OCI-LY1 (cell line): ENCODE measurements around the gene PIAS1.
"Not testable (repeated sequence)": the region's sequence is repeated elsewhere in the genome, so short reads cannot be mapped to it uniquely, and the experiment has no call there.

Source experiments
- H2AFZ ChIP-seq: fragments of 200-600 bp; sonication (generic), shearing (Covaris generic); 2 replicates; pipeline ENCODE4 v1.6.0; 2014; ENCODE audit warnings: antibody characterized with exemption, mild to moderate bottlenecking, low read length
- H3F3A ChIP-seq: fragments of 200-600 bp; sonication (generic), shearing (Covaris generic); 2 replicates; pipeline ENCODE4 v1.6.0; 2014; ENCODE audit warnings: mild to moderate bottlenecking, antibody characterized with exemption, low read length, moderate library complexity; ENCODE audit not compliant: insufficient read depth
- H3K27ac ChIP-seq: fragments of 200-600 bp; sonication (generic); 2 replicates; pipeline ENCODE4 v1.5.1; 2014; ENCODE audit warnings: low read length, mixed run types, mild to moderate bottlenecking, low read depth; ENCODE audit not compliant: poor library complexity, severe bottlenecking
- H3K27me3 ChIP-seq: fragments of 200-600 bp; sonication (generic); 2 replicates; pipeline ENCODE4 v1.6.0; 2014; ENCODE audit warnings: antibody characterized with exemption, mild to moderate bottlenecking, low read length, moderate library complexity; ENCODE audit not compliant: insufficient read depth
- H3K36me3 ChIP-seq: fragments of 200-600 bp; sonication (generic); 2 replicates; pipeline ENCODE4 v1.6.1; 2014; ENCODE audit warnings: mild to moderate bottlenecking, antibody characterized with exemption, low read length, moderate library complexity, mixed read lengths; ENCODE audit not compliant: insufficient read depth
- H3K4me1 ChIP-seq: fragments of 200-600 bp; sonication (generic); 2 replicates; pipeline ENCODE4 v1.5.1; 2014; ENCODE audit warnings: mild to moderate bottlenecking, low read length, moderate library complexity; ENCODE audit not compliant: insufficient read depth, severe bottlenecking
- H3K4me2 ChIP-seq: fragments of 200-600 bp; sonication (generic), shearing (Covaris generic); 2 replicates; pipeline ENCODE4 v1.6.1; 2014; ENCODE audit warnings: low read length
- H3K4me3 ChIP-seq: fragments of 200-600 bp; sonication (generic); 2 replicates; pipeline ENCODE4 v1.5.1; 2014; ENCODE audit warnings: low read length, low read depth, mild to moderate bottlenecking, mixed read lengths; ENCODE audit not compliant: poor library complexity, severe bottlenecking
- H3K79me2 ChIP-seq: fragments of 200-600 bp; shearing (Covaris generic); 2 replicates; pipeline ENCODE4 v1.6.1; 2016; ENCODE audit warnings: mixed run types, low read length, mixed read lengths; ENCODE audit not compliant: insufficient read depth
- H3K9ac ChIP-seq: fragments of 200-600 bp; sonication (generic), shearing (Covaris generic); 2 replicates; pipeline ENCODE4 v1.6.1; 2014; ENCODE audit warnings: mild to moderate bottlenecking, low read length, mixed read lengths
- H3K9me2 ChIP-seq: fragments of 200-600 bp; sonication (generic), shearing (Covaris generic); 2 replicates; pipeline ENCODE4 v1.6.1; 2014; ENCODE audit warnings: low read depth, mild to moderate bottlenecking, low read length, mixed read lengths
- H3K9me3 ChIP-seq: fragments of 200-600 bp; shearing (Covaris generic); 2 replicates; pipeline ENCODE4 v1.6.1; 2014; ENCODE audit warnings: low read length, mixed read lengths
- H4K20me1 ChIP-seq: fragments of 200-600 bp; sonication (generic), shearing (Covaris generic); 2 replicates; pipeline ENCODE4 v1.6.0; 2016; ENCODE audit warnings: mild to moderate bottlenecking, low read length; ENCODE audit not compliant: insufficient read depth
- EZH2 ChIP-seq: fragments of 200-600 bp; sonication (generic), shearing (Covaris generic); IDR thresholded peaks from 2 replicates; pipeline ENCODE4 v1.8.0; 2017; ENCODE audit warnings: borderline replicate concordance, mixed run types, mild to moderate bottlenecking, antibody characterized with exemption, low read length, moderate library complexity, mixed read lengths
- TF ChIP-seq, protein P1 (sequence below): fragments of 200-600 bp; sonication (generic), shearing (Covaris generic); IDR thresholded peaks from 2 replicates; pipeline ENCODE4 v1.5.1; 2017; ENCODE audit warnings: mild to moderate bottlenecking, antibody characterized with exemption, low read length, moderate library complexity, mixed read lengths

The PIAS1 gene

DNA sequence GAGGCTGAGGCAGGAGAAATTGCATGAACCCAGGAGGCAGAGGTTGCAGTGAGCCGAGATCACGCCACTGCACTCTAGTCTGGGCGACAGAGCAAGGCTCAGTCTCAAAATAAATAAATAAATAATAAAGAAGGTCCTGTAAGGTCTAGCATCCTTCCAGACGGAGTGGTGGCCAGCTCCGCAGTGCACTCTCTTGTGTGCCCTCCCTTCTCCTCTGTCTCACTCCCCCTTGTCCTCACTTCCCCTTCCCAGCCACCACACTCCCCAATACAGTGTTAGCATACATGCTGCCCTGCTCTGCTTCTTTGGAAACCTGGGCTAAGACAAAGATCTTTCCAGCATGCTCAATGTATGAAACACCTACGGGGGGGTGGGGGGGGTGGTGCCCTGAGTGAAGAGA lies 178.8 kb downstream of the PIAS1 start:
- Histone ChIP-seq H3K4me1 (peaks cover 14% of the 10 kb centered on the region), H3K4me3 (no peak overlapping the region), H3K27ac (no peak overlapping the region), H3K9me3 (no peaks in the 10 kb centered on the region), H3K36me3 (no peaks in the 10 kb centered on the region; the same call in 1 of the 2 replicates), H3K9me2 (no peaks in the 10 kb centered on the region), H2AFZ (no peak overlapping the region), H4K20me1 (no peaks in the 10 kb centered on the region), H3K9ac (no peak overlapping the region), H3K4me2 (no peak overlapping the region), H3K27me3 (no peaks in the 10 kb centered on the region), H3K79me2 (peaks cover 10% of the 10 kb centered on the region; the same call in 1 of the 2 replicates), H3F3A (no peaks in the 10 kb centered on the region)
- TF ChIP-seq, protein P1, sequence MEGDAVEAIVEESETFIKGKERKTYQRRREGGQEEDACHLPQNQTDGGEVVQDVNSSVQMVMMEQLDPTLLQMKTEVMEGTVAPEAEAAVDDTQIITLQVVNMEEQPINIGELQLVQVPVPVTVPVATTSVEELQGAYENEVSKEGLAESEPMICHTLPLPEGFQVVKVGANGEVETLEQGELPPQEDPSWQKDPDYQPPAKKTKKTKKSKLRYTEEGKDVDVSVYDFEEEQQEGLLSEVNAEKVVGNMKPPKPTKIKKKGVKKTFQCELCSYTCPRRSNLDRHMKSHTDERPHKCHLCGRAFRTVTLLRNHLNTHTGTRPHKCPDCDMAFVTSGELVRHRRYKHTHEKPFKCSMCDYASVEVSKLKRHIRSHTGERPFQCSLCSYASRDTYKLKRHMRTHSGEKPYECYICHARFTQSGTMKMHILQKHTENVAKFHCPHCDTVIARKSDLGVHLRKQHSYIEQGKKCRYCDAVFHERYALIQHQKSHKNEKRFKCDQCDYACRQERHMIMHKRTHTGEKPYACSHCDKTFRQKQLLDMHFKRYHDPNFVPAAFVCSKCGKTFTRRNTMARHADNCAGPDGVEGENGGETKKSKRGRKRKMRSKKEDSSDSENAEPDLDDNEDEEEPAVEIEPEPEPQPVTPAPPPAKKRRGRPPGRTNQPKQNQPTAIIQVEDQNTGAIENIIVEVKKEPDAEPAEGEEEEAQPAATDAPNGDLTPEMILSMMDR: no peak
- TF ChIP-seq EZH2: no peak

DNA sequence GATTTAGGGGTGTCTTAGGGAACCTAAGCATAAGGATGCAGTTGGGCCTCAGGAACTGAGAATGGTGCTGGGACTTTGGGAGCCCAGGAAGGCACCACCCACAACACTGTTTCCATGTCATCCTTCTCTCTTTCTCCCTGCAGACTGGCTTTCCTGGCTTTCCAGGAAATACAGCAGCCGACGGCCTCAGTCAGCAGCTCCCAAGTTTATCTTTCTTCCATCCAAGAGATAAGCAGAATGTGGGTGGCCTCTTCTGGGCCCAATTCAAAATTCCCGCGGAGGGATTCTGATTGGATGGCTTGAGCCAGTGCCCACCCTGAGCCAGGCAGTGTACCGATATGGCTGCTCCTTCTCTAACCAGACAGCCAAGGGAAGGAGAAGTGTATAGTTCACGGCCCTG lies 179.9 kb downstream of the PIAS1 start:
- H3K9me2 ChIP-seq: no peaks in the 10 kb centered on the region
- no peaks in the 10 kb centered on the region for H4K20me1 ChIP-seq
- no peak overlapping the region for H2AFZ ChIP-seq
- TF ChIP-seq EZH2: no peak
- TF ChIP-seq, protein P1: no peak
- no peaks in the 10 kb centered on the region for H3K27me3 ChIP-seq
- no peak overlapping the region for H3K4me3 ChIP-seq
- H3K9me3 ChIP-seq: no peaks in the 10 kb centered on the region
- H3F3A ChIP-seq: no peaks in the 10 kb centered on the region
- peaks cover 11% of the 10 kb centered on the region for H3K4me1 ChIP-seq
- no peaks in the 10 kb centered on the region; the same call in 1 of the 2 replicates for H3K36me3 ChIP-seq
- H3K27ac ChIP-seq: no peak overlapping the region
- no peak overlapping the region for H3K9ac ChIP-seq
- no peaks in the 10 kb centered on the region for H3K79me2 ChIP-seq
- no peak overlapping the region for H3K4me2 ChIP-seq

DNA sequence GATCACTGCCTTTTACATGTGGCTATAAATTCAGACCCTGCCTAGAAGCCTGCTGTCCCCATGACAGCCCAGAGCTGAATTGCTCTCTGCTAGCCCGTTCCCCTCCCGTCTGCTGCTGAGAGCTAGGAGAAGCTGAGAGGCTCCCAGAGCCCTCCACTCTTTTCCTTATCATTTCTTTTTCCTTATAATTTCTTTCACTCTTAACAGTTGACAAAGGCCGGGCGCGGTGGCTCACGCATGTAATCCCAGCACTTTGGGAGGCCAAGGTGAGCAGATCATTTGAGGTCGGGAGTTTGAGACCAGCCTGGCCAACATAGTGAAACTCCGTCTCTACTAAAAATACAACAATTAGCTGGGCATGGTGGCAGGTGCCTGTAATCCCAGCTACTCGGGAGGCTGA lies 180.4 kb downstream of the PIAS1 start:
- H2AFZ ChIP-seq, H3K79me2 ChIP-seq, H3K9me2 ChIP-seq, H3K4me3 ChIP-seq, H3K9ac ChIP-seq, H3K27me3 ChIP-seq, H3F3A ChIP-seq, H4K20me1 ChIP-seq, H3K4me2 ChIP-seq, H3K9me3 ChIP-seq, H3K27ac ChIP-seq, H3K36me3 ChIP-seq: not testable (repeated sequence)
- H3K4me1 ChIP-seq: peaks cover 11% of the 10 kb centered on the region

DNA sequence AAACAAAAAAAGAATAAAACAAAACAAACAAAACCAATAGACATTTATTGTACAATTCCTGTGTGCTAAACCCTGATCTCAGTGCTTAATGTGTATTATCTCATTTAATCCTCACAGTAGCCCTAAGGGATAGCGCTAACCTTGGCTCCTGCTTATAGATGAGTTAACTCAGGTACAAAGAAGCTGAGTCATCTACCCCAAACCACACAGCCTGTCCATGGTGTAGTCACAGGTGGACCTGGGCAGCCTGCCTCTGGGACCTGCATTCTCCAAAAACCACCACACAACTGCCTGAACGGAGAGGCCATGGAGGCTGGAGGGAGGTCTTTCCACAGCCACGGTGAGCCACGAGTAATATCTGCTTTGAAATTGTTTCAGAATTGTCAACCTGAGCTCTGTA lies 180.9 kb downstream of the PIAS1 start:
- peaks cover 8% of the 10 kb centered on the region for H3K4me1 ChIP-seq
- H3K9me2 ChIP-seq: no peaks in the 10 kb centered on the region
- H2AFZ ChIP-seq: no peak overlapping the region
- H3K4me2 ChIP-seq: no peak overlapping the region
- TF ChIP-seq EZH2: no peak
- TF ChIP-seq, protein P1: no peak
- H4K20me1 ChIP-seq: no peaks in the 10 kb centered on the region
- no peaks in the 10 kb centered on the region for H3K9me3 ChIP-seq
- no peak overlapping the region for H3K4me3 ChIP-seq
- H3K27ac ChIP-seq: no peak overlapping the region
- H3K9ac ChIP-seq: no peak overlapping the region
- no peaks in the 10 kb centered on the region for H3F3A ChIP-seq
- H3K36me3 ChIP-seq: no peaks in the 10 kb centered on the region; the same call in 1 of the 2 replicates
- H3K27me3 ChIP-seq: no peaks in the 10 kb centered on the region
- no peaks in the 10 kb centered on the region for H3K79me2 ChIP-seq
